ENCODE data around the gene VAMP7.
"Not testable (repeated sequence)": the region's sequence is repeated elsewhere in the genome, so short reads cannot be mapped to it uniquely, and the experiment has no call there.

Gene VAMP7

GRCh38 chrX:155923200-155923599, 42.1 kb downstream of the VAMP7 start:
- DNase-seq, result no peak

DNA sequence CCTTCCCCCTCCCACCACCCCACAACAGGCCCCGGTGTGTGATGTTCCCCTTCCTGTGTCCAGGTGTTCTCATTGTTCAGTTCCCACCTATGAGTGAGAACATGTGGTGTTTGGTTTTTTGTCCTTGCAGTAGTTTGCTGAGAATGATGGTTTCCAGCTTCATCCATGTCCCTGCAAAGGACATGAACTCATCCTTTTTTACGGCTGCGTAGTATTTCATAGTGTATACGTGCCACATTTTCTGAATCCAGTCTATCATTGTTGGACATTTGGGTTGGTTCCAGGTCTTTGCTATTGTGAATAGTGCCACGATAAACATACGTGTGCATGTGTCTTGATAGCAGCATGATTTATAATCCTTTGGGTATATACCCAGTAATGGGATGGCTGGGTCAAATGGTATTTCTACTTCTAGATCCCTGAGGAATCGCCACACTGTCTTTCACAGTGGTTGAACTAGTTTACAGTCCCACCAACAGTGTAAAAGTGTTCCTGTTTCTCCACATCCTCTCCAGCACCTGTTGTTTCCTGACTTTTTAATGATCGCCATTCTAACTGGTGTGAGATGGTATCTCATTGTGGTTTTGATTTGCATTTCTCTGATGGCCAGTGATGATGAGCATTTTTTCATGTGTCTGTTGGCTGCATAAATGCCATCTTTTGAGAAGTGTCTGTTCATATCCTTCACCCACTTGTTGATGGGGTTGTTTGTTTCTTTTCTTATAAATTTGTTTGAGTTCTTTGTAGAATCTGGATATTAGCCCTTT, 49.9 kb downstream of the VAMP7 start:
- not testable (repeated sequence) for DNase-seq

GRCh38 chrX:155938132-155938531, 57.0 kb downstream of the VAMP7 start:
- DNase-seq, result no peak

GRCh38 chrX:155949098-155949497, 68.0 kb downstream of the VAMP7 start:
- no peak for DNase-seq

DNA sequence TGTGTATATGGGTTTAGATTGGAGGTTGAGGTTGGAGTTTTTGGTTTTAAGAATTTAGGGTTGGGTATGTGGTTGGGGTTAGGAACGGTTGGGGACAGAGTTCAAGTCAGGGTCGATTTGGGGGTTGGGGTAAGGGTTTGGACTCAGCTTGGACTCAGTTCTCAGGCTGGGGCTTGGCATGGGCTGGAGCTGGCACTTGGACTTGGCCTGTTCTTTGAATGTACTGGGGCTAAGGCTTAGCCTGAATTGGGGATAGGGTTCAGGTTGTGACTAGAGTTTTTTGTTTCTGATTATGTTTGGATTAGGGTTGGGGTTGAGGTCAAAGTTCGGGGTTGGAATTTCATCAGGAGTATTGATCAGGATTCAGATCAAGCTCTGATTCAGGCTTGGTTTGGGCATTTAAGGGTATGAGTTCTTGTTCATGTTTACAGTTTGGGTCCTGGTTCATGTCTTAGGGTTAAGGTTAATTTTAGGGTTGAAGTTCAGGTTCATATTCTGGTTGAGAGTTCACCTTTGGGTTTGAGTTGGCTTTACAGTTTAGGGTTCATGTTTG, 70.2 kb downstream of the VAMP7 start:
- DNase-seq, result no peak

DNA sequence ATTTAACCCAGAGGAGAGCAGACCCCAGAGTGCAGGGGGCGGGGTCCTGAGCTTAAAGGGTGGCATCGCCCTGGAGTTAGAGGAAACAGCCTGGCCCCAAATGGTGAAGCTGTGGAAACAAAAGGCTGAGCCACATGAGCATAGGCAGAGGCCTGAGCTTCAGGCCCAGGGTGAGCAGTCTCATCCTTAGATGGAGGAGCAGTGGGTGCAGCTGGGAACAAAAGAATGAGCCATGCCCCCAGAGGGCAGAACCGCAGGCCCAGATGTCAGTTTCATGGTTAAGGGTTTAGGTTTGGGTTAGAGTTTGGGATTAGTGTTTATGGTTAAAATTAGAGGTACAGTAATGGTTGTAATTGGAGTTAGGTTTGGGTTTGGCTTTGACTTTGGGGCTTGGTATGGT, 71.9 kb downstream of the VAMP7 start:
- DNase-seq, result no peak

GRCh38 chrX:155954793-155955192, 73.6 kb downstream of the VAMP7 start:
- no peak for DNase-seq

GRCh38 chrX:155956099-155956498, 75.0 kb downstream of the VAMP7 start:
- DNase-seq, result no peak

GRCh38 chrX:155956649-155957048, 75.5 kb downstream of the VAMP7 start:
- no peak for DNase-seq

GRCh38 chrX:155957843-155958242, 76.7 kb downstream of the VAMP7 start:
- DNase-seq, result no peak

GRCh38 chrX:155959018-155959587, 78.0 kb downstream of the VAMP7 start:
- DNase-seq, result no peak

DNA sequence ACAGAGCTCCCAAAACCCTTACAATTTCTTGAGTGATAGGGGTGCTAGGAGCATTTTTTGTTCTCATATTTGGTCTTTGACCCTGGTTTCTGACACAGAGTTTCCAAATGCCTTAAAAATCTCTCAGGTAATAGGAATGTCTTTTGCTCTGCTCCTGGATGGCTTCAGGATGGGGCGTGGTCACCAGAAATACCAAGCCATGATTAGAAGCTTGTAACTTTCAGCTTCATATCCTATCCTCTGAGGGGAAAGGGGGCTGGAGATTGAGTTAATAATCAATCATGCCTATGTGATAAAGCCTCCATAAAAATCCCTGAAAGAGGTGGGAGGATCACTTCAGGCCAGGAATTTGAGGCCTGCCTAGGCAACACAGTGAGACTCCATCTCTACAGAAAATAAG, 81.8 kb downstream of the VAMP7 start:
- no peak for DNase-seq

DNA sequence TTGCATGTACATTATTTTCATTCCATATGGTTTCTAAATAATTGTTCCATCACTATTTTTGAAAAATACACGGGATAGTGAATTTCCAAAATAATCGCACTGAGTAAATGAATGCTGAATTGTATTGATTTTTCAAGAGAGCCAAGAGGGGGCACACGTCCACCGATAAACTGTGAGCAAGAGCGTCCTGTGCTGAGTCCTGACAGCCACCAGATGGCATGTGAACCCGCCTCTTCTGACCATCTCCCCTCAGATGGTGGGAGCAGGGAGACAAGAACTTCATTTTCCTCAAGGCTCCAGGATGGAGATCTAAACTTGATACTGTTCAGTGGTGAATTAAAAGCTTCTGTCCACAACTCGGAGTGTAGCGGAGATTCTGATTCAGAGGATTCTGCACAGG, 85.7 kb downstream of the VAMP7 start:
- DNase-seq, result peak in 1 of 2 donors; percentile 18

DNA sequence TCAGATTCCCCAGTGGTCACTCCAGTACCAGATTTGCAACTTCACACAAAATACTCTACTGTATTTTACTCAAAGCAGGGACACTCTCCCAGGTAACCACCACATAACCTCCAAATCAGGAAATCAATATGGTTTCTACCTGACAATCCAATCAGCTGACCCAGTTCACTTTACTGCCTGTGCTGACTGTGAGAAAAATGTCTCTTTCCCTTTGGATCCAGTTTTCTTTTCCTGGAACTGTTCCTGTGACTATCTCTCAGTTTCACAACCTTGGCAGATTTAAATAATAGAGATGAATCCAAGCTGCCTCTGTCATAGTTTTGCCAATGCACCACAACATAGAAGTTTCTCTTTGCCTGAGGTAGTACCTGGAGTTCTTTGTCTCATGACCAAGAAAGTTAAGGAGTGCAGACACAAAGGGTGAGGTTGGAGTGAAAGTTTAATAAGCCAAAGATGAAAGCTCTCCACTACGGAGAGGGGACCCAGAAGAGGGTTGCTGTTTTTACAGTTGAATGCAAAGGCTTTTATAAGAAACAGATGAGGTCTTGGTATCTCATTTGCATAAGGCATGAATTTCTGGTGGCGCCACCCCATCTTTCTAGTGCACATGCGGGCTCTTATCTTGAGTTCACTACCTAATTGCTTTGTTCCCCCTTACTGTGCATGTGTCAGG, 86.6 kb downstream of the VAMP7 start:
- DNase-seq, result no peak

DNA sequence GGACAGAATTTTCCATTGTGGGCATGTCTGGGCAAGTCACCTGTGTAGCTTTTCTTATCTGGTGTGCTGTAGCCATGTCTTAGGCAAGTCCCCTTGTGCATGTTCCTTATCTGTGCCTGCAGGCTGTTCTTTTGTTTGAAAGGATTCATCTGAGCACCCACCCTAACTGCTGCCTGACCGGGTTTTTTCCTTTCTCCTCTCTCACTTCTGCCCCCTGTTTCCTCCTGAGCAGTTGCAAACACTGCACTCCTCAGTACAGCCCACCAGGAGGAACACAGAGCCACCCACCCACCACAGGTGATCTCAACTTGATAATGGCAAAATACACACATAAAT, 87.1 kb downstream of the VAMP7 start:
- no peak for DNase-seq

- DNase-seq, result no peak
Observed at GRCh38 chrX:155968791-155969190, 87.6 kb downstream of the VAMP7 start.

DNA sequence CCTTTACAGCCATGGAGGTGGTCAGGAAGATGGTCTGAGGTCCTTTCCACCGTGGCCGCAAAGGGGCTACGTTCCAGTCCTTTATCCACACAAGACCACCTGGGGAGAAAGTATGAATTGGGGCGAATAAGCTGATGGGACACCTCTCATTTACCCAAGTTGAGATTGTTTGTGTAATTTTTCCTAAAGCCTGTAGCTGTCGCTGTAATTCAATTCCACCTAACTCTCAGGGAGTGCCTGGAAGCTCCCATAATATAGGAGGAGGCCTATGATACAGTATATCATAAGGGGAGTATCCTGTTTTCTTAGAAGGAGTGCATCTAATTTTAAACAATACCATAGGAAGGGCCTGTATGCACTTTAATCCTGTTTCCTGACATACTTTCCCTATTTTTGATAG, 90.5 kb downstream of the VAMP7 start:
- not testable (repeated sequence) for DNase-seq

DNA sequence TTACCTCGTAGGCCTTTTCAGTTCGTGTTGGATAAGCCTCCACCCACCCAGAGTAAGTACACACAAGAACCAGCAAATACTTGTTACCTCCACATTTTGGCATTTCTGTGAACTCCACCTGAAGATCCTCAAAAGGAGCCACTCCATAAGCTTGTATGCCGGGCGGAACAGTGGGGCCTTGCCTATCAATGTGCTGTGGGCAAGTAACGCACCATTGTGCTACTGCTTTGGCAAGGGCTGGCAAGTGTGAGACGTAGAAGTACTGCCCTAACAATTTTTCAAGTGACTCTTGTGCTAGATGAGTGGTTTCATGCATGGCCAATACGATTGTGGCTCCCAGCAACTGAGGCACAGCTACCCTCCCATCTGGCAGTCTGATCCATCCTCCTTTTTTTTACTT, 91.1 kb downstream of the VAMP7 start:
- not testable (repeated sequence) for DNase-seq

GRCh38 chrX:155983326-155983725, 102.2 kb downstream of the VAMP7 start:
- DNase-seq, result no peak

DNA sequence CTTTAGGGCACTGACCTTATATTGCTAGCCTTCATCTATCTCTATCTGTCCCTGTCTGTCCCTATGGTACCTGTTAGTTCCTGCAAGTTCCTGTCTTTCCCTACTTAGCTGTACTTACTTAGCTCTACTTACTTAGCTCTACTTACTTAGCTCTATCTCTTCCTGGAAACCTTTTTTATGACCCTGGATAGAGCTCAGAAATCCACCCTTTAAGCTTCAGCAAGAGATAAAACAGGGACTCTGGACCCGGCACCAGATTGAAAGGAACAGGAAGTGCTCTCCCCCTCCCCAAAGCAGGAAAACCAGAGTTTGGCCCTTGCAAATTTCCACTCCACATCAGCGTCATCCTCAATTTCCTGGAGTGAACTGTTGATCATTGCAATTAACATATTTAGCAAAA, 104.1 kb downstream of the VAMP7 start:
- no peak for DNase-seq

- DNase-seq, result not testable (repeated sequence)
Observed at GRCh38 chrX:155986995-155987394, 105.8 kb downstream of the VAMP7 start.

- no peak for DNase-seq
Observed at GRCh38 chrX:155988859-155989258, 107.7 kb downstream of the VAMP7 start.
